ENCODE measurements around the gene CXCL9.

CXCL9 gene

GRCh38 chr4:75953509-75953908 lies 53.8 kb downstream of the CXCL9 start:
- FAIRE-seq, result no peak
